IPS DF 6.9 (cell line): ENCODE results near the gene BCL6B.

Experiments
- DNase-seq: peaks from one replicate; pipeline ENCODE4 v3.0.0-alpha.2; 2013; ENCODE audit warnings: low read depth, low spot score
- H3K27ac ChIP-seq: one replicate; pipeline ENCODE4 v1.5.1; 2013; ENCODE audit warnings: low read length, control low read depth
- H3K27me3 ChIP-seq: 2 replicates; pipeline ENCODE4 v1.6.1; 2013; ENCODE audit warnings: mild to moderate bottlenecking, low read length; ENCODE audit not compliant: control insufficient read depth, insufficient read depth
- H3K36me3 ChIP-seq: 2 replicates; pipeline ENCODE4 v1.6.1; 2013; ENCODE audit warnings: low read length; ENCODE audit not compliant: control insufficient read depth, insufficient read depth
- H3K4me1 ChIP-seq: 2 replicates; pipeline ENCODE4 v1.6.1; 2013; ENCODE audit warnings: low read length; ENCODE audit not compliant: control insufficient read depth, insufficient read depth
- H3K4me3 ChIP-seq: 2 replicates; pipeline ENCODE4 v1.5.1; 2013; ENCODE audit warnings: mild to moderate bottlenecking, low read length
- H3K9me3 ChIP-seq: 2 replicates; pipeline ENCODE4 v1.6.1; 2013; ENCODE audit warnings: low read length, inconsistent platforms; ENCODE audit not compliant: control insufficient read depth, insufficient read depth
- WGBS: extraction: QIAGEN DNeasy Blood & Tissue Kit; methylation state at CpG from one replicate; pipeline ENCODE4 v1.1.7; 2013; ENCODE audit warnings: mixed read lengths, missing lambda C conversion rate; ENCODE audit not compliant: insufficient read length, insufficient coverage; 5-methylcytosine and 5-hydroxymethylcytosine counted together

BCL6B gene

GRCh38 chr17:7019367-7019766 lies 3.5 kb upstream of the BCL6B start:
- Histone ChIP-seq H3K27ac (no peak overlapping the region), H3K9me3 (no peaks in the 10 kb centered on the region), H3K4me3 (no peak overlapping the region), H3K36me3 (0 out of 2 replicates have a peak, but pooled peaks cover 2% of the 10 kb centered on the region), H3K4me1 (peaks cover 3% of the 10 kb centered on the region), H3K27me3 (peaks cover 2% of the 10 kb centered on the region; the same call in 1 of the 2 replicates)
- WGBS: no CpG with 5 or more reads among the region's 10 CpGs
- no peak for DNase-seq

DNA sequence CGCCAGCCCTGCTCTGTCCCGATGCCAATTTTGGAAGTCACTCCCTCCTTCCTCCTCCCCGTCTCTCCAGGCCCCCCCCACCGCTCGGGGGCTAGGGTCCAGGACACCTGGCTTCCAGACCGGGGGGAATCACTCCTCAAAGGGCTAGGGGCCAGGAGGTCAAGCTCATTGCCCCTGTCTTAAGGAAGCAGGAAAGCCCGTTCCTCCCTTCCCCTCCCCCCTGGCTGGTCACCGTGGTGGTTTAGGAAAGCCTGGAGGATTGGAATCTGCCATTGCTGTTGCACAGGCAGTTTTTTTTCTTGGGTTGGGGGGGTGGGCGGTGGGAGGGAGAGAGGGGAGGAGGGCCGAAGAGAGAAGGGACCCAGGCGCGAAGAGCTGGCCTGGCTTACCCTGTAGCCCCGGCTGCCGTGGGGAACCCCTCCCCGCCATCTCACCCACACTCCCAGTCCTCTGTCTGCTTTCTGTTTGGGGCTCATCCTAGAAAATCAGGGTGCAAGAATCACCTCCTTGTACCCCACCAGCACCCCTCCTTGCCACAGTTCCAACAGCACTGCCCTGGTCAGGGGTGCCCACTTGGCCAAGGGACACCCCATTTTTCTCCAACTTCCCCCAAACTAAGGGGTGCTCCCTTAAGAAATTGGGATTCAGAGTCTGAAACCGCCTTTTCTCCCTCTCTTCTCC lies 2.9 kb upstream of the BCL6B start:
- Histone ChIP-seq H3K9me3 (no peaks in the 10 kb centered on the region), H3K27ac (no peak overlapping the region), H3K4me3 (peak overlapping the region; percentile 12; the same call in 1 of the 2 replicates), H3K4me1 (peaks cover 3% of the 10 kb centered on the region), H3K27me3 (peaks cover 2% of the 10 kb centered on the region; the same call in 1 of the 2 replicates), H3K36me3 (0 out of 2 replicates have a peak, but pooled peaks cover 2% of the 10 kb centered on the region)
- DNase-seq: no peak
- no CpG with 5 or more reads among the region's 16 CpGs for WGBS

DNA sequence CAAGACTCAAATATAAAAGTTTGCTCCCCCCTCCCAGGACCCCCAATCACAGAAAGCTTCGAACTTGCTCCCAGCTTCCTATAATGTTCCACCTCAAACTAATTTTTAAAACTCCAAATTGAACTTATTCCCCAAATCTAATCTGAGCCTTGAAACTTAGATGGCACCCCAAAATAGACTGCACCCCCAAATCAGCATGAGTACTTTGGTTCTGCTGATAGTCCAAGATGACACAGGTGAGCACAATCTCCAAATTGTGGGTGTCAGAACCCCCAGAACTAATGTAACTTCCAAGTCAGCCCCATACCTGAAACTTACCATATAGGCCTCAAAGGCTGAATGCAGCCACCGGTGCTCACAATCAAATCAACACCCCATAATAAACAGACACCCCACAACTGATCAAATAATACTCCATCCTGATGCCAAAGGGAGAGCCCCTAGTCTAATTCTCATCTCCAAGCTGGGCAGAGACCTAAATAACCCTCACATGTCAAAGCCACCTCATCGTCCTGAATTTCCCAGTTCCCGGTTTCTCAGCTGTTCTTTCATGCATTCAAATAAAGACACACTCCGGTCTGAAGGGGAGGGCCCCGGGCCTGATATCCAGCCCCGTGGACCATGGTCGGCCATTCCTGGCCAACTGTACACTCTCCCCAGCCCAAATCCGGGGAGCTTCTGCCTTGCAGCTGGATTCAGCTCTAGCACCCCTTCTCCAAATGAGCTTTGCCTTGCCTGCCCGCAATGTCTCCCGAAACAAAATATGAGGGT lies 1.8 kb upstream of the BCL6B start:
- Histone ChIP-seq H3K36me3 (0 out of 2 replicates have a peak, but pooled peaks cover 2% of the 10 kb centered on the region), H3K4me3 (no peak overlapping the region), H3K27me3 (peaks cover 2% of the 10 kb centered on the region; the same call in 1 of the 2 replicates), H3K27ac (no peak overlapping the region), H3K9me3 (no peaks in the 10 kb centered on the region), H3K4me1 (peaks cover 3% of the 10 kb centered on the region)
- DNase-seq: no peak
- no CpG with 5 or more reads among the region's 11 CpGs for WGBS

- no peak for DNase-seq
Observed at GRCh38 chr17:7021993-7022778, 664 bp upstream of the BCL6B start.

GRCh38 chr17:7023576-7024401 lies 939 bp downstream of the BCL6B start:
- Histone ChIP-seq H3K36me3 (peaks cover 6% of the 10 kb centered on the region), H3K27ac (no peak overlapping the region), H3K4me3 (peak overlapping the region; percentile 29; the same call in 1 of the 2 replicates), H3K27me3 (peaks cover 2% of the 10 kb centered on the region; the same call in 1 of the 2 replicates), H3K4me1 (peaks cover 3% of the 10 kb centered on the region), H3K9me3 (no peaks in the 10 kb centered on the region)
- no peak for DNase-seq
- no CpG with 5 or more reads among the region's 51 CpGs for WGBS

More at GRCh38 chr17:7021993-7022778, 664 bp upstream of the BCL6B start:
- peaks cover 3% of the 10 kb centered on the region for H3K4me1 ChIP-seq
- peaks cover 2% of the 10 kb centered on the region; the same call in 1 of the 2 replicates for H3K27me3 ChIP-seq
- H3K9me3 ChIP-seq: no peaks in the 10 kb centered on the region
- no peak overlapping the region for H3K27ac ChIP-seq
- WGBS: no CpG with 5 or more reads among the region's 53 CpGs
- H3K4me3 ChIP-seq: peak overlapping the region; percentile 27; the same call in 1 of the 2 replicates
- H3K36me3 ChIP-seq: peaks cover 6% of the 10 kb centered on the region

DNA sequence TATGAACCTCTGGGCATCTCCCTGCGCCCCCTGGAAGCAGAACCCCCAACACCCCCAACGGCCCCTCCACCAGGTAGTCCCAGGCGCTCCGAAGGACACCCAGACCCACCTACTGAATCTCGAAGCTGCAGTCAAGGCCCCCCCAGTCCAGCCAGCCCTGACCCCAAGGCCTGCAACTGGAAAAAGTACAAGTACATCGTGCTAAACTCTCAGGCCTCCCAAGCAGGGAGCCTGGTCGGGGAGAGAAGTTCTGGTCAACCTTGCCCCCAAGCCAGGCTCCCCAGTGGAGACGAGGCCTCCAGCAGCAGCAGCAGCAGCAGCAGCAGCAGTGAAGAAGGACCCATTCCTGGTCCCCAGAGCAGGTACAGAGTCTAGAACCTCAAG lies 1.5 kb downstream of the BCL6B start:
- Histone ChIP-seq H3K4me3 (no peak overlapping the region), H3K9me3 (no peaks in the 10 kb centered on the region), H3K36me3 (peaks cover 6% of the 10 kb centered on the region), H3K4me1 (peaks cover 3% of the 10 kb centered on the region), H3K27ac (no peak overlapping the region), H3K27me3 (peaks cover 2% of the 10 kb centered on the region; the same call in 1 of the 2 replicates)
- no peak for DNase-seq
- WGBS: no CpG with 5 or more reads among the region's 8 CpGs

- H3K9me3 ChIP-seq: no peaks in the 10 kb centered on the region
- peaks cover 6% of the 10 kb centered on the region for H3K36me3 ChIP-seq
- no CpG with 5 or more reads among the region's 1 CpG for WGBS
- H3K27ac ChIP-seq: no peak overlapping the region
- H3K4me3 ChIP-seq: no peak overlapping the region
- H3K4me1 ChIP-seq: peaks cover 1% of the 10 kb centered on the region
- peaks cover 2% of the 10 kb centered on the region; the same call in 1 of the 2 replicates for H3K27me3 ChIP-seq
- DNase-seq: no peak
Observed at GRCh38 chr17:7025245-7025644, 2.4 kb downstream of the BCL6B start.

- peaks cover 1% of the 10 kb centered on the region for H3K4me1 ChIP-seq
- no peak overlapping the region for H3K4me3 ChIP-seq
- peaks cover 6% of the 10 kb centered on the region for H3K36me3 ChIP-seq
- H3K27ac ChIP-seq: no peak overlapping the region
- DNase-seq: no peak
- H3K27me3 ChIP-seq: peaks cover 2% of the 10 kb centered on the region; the same call in 1 of the 2 replicates
- no peaks in the 10 kb centered on the region for H3K9me3 ChIP-seq
- no CpG with 5 or more reads among the region's 29 CpGs for WGBS
Observed at GRCh38 chr17:7026471-7027115, 3.7 kb downstream of the BCL6B start.

DNA sequence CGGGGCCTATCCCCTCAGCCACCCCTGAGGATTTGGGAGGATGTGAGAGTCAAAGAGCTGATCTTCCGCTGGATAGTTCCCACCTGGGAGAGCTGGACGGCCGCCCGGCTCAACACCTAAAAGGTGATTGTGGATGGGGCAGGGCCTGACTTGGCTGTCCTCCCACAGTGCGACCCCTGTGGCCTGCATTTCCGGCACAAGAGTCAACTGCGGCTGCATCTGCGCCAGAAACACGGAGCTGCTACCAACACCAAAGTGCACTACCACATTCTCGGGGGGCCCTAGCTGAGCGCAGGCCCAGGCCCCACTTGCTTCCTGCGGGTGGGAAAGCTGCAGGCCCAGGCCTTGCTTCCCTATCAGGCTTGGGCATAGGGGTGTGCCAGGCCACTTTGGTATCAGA lies 4.5 kb downstream of the BCL6B start:
- Histone ChIP-seq H3K4me3 (no peak overlapping the region), H3K9me3 (no peaks in the 10 kb centered on the region), H3K27ac (no peak overlapping the region), H3K4me1 (peaks cover 1% of the 10 kb centered on the region), H3K36me3 (peaks cover 6% of the 10 kb centered on the region), H3K27me3 (peaks cover 2% of the 10 kb centered on the region; the same call in 1 of the 2 replicates)
- no peak for DNase-seq
- no CpG with 5 or more reads among the region's 13 CpGs for WGBS
